Liver (tissue), 3 donors: ENCODE results near the gene HYAL1.

Experiments
- EGR1 ChIP-seq, 2 donors: IDR thresholded peaks; 2 replicates each; pipeline ENCODE4 v1.6.1; 2016 to 2018; ENCODE audit warnings: antibody characterized with exemption in 2 of 2, low read depth in 2 of 2
- FOXA2 ChIP-seq: IDR thresholded peaks from 2 replicates; pipeline ENCODE4 v1.6.1; 2016; ENCODE audit warnings: antibody characterized with exemption
- GABPA ChIP-seq, 2 donors: IDR thresholded peaks in 1 of 2; conservative IDR thresholded peaks in 1 of 2; 2 replicates each; pipeline ENCODE4 v1.6.1; 2016; ENCODE audit warnings: antibody characterized with exemption in 2 of 2, mild to moderate bottlenecking in 1 of 2, moderate library complexity in 1 of 2
- HNF4A ChIP-seq, 2 donors: conservative IDR thresholded peaks; 2 replicates each; pipeline ENCODE4 v1.6.1; 2016; ENCODE audit warnings: antibody characterized with exemption in 2 of 2, mild to moderate bottlenecking in 2 of 2
- HNF4G ChIP-seq: IDR thresholded peaks from 2 replicates; pipeline ENCODE4 v1.6.1; 2016; ENCODE audit warnings: antibody characterized with exemption
- RAD21 ChIP-seq, 2 donors: IDR thresholded peaks; 2 replicates each; pipeline ENCODE4 v1.6.1; 2016; ENCODE audit warnings: antibody characterized with exemption in 2 of 2, mild to moderate bottlenecking in 2 of 2
- SP1 ChIP-seq: IDR thresholded peaks from 2 replicates; pipeline ENCODE4 v1.6.1; 2018; ENCODE audit warnings: antibody characterized with exemption, mild to moderate bottlenecking
- TAF1 ChIP-seq: conservative IDR thresholded peaks from 2 replicates; pipeline ENCODE4 v1.6.1; 2016; ENCODE audit warnings: antibody characterized with exemption, mild to moderate bottlenecking
- YY1 ChIP-seq: IDR thresholded peaks from 2 replicates; pipeline ENCODE4 v1.6.1; 2016; ENCODE audit warnings: antibody characterized with exemption, mild to moderate bottlenecking
- TF ChIP-seq, protein P1 (sequence below): fragments of 150-350 bp; IDR thresholded peaks from 2 replicates; pipeline ENCODE4 v1.5.1; 2017; ENCODE audit warnings: improper control_type of control experiment, low read depth, low read length; ENCODE audit not compliant: missing input control
- TF ChIP-seq, protein P2 (sequence below): IDR thresholded peaks from 2 replicates; pipeline ENCODE4 v1.6.1; 2016; ENCODE audit warnings: antibody characterized with exemption
- TF ChIP-seq, protein P3 (sequence below): IDR thresholded peaks from 2 replicates; pipeline ENCODE4 v1.6.1; 2016; ENCODE audit warnings: antibody characterized with exemption
- TF ChIP-seq, protein P4 (sequence below): IDR thresholded peaks from 2 replicates; pipeline ENCODE4 v1.6.1; 2016; ENCODE audit warnings: antibody characterized with exemption, mild to moderate bottlenecking
- donor health status: healthy.
- donor health status: healthy.

DNA sequence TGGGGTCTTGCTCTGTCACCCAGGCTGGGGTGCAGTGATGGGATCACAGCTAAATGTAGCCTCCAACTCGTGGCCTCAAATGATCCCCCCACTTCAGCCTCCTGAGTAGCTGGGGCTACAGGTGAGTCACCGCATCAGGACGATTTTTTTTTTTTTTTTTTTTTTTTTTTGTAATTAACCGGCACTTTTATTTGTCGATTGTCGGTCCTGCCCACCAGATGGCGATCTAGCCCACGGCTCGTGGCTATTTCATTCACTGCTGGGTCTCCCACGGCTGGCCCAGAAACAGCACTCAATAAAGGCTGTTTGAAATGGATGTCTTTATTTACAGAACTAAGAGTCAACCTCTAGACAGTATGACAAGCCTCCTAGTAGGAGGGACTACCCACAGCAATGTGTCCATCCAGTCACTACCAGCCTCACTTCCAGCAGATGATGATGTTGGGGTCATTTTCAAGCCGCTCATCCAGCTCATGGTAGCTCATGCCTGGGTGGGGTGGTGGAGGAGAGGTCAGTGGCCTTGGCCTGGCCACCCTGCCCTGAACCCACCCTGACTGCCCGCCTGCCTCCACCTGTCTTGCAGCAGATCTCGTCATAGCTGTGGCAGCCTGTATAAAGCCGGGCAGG is 43.9 kb upstream of the HYAL1 start:
- TF ChIP-seq, protein P1, sequence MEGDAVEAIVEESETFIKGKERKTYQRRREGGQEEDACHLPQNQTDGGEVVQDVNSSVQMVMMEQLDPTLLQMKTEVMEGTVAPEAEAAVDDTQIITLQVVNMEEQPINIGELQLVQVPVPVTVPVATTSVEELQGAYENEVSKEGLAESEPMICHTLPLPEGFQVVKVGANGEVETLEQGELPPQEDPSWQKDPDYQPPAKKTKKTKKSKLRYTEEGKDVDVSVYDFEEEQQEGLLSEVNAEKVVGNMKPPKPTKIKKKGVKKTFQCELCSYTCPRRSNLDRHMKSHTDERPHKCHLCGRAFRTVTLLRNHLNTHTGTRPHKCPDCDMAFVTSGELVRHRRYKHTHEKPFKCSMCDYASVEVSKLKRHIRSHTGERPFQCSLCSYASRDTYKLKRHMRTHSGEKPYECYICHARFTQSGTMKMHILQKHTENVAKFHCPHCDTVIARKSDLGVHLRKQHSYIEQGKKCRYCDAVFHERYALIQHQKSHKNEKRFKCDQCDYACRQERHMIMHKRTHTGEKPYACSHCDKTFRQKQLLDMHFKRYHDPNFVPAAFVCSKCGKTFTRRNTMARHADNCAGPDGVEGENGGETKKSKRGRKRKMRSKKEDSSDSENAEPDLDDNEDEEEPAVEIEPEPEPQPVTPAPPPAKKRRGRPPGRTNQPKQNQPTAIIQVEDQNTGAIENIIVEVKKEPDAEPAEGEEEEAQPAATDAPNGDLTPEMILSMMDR: peak; percentile 68
- TF ChIP-seq RAD21 (IDR thresholded peaks at IDR 0.05) (peak; percentile 83 to 86), EGR1 (IDR thresholded peaks at IDR 0.05; ENCODE audit: low read depth in 2 of 2) (no peak), SP1 (no peak), HNF4A (conservative IDR thresholded peaks at IDR 0.05) (no peak), TAF1 (no peak), GABPA (IDR thresholded peaks at IDR 0.05 in 1 of 2, conservative IDR thresholded peaks at IDR 0.05 in 1 of 2) (no peak), YY1 (peak; percentile 20), HNF4G (no peak), FOXA2 (no peak)
- TF ChIP-seq, protein P2, sequence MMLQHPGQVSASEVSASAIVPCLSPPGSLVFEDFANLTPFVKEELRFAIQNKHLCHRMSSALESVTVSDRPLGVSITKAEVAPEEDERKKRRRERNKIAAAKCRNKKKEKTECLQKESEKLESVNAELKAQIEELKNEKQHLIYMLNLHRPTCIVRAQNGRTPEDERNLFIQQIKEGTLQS: no peak
- TF ChIP-seq, protein P3, sequence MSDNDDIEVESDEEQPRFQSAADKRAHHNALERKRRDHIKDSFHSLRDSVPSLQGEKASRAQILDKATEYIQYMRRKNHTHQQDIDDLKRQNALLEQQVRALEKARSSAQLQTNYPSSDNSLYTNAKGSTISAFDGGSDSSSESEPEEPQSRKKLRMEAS: no peak
- TF ChIP-seq, protein P4, sequence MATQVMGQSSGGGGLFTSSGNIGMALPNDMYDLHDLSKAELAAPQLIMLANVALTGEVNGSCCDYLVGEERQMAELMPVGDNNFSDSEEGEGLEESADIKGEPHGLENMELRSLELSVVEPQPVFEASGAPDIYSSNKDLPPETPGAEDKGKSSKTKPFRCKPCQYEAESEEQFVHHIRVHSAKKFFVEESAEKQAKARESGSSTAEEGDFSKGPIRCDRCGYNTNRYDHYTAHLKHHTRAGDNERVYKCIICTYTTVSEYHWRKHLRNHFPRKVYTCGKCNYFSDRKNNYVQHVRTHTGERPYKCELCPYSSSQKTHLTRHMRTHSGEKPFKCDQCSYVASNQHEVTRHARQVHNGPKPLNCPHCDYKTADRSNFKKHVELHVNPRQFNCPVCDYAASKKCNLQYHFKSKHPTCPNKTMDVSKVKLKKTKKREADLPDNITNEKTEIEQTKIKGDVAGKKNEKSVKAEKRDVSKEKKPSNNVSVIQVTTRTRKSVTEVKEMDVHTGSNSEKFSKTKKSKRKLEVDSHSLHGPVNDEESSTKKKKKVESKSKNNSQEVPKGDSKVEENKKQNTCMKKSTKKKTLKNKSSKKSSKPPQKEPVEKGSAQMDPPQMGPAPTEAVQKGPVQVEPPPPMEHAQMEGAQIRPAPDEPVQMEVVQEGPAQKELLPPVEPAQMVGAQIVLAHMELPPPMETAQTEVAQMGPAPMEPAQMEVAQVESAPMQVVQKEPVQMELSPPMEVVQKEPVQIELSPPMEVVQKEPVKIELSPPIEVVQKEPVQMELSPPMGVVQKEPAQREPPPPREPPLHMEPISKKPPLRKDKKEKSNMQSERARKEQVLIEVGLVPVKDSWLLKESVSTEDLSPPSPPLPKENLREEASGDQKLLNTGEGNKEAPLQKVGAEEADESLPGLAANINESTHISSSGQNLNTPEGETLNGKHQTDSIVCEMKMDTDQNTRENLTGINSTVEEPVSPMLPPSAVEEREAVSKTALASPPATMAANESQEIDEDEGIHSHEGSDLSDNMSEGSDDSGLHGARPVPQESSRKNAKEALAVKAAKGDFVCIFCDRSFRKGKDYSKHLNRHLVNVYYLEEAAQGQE: no peak
